Activated T-helper 1 cell treated with anti-CD3 and anti-CD28 coated beads, Interleukin-2, amount 50 U/mL, for 16 hours (primary cell): Measurements from ENCODE around the gene USP3.
A peak's percentile ranks its signal among the peaks of the same experiment; 100 is the strongest.
"Not testable (repeated sequence)": the region's sequence is repeated elsewhere in the genome, so short reads cannot be mapped to it uniquely, and the experiment has no call there.

ENCODE experiments used
- DNase-seq, 2 donors: peaks; one replicate each; pipeline ENCODE4 v3.0.0-alpha.2; 2020; ENCODE audit warnings: low read depth in 1 of 2, low spot score in 1 of 2

The USP3 gene

GRCh38 chr15:63476229-63476632 is 28.2 kb upstream of the USP3 start:
- no peak for DNase-seq

GRCh38 chr15:63478243-63478642 is 26.1 kb upstream of the USP3 start:
- no peak for DNase-seq

GRCh38 chr15:63480441-63480821 is 24.0 kb upstream of the USP3 start:
- DNase-seq = no peak

GRCh38 chr15:63481105-63481810 is 23.1 kb upstream of the USP3 start:
- no peak for DNase-seq

GRCh38 chr15:63482874-63483323 is 21.5 kb upstream of the USP3 start:
- DNase-seq = no peak

GRCh38 chr15:63483521-63484371 is 20.6 kb upstream of the USP3 start:
- DNase-seq = no peak

GRCh38 chr15:63484433-63485186 is 19.8 kb upstream of the USP3 start:
- DNase-seq = no peak

- DNase-seq = peak; percentile 80 to 88
Measured at GRCh38 chr15:63487076-63487757, 17.2 kb upstream of the USP3 start.

GRCh38 chr15:63487758-63488397 is 16.5 kb upstream of the USP3 start:
- not testable (repeated sequence) for DNase-seq

GRCh38 chr15:63488398-63488960 is 15.9 kb upstream of the USP3 start:
- DNase-seq = no peak

- DNase-seq = no peak
Measured at GRCh38 chr15:63489352-63489751, 15.0 kb upstream of the USP3 start.

- DNase-seq = no peak
Measured at GRCh38 chr15:63490345-63491034, 13.9 kb upstream of the USP3 start.

GRCh38 chr15:63491116-63491827 is 13.1 kb upstream of the USP3 start:
- DNase-seq = no peak

- DNase-seq = no peak
Measured at GRCh38 chr15:63491979-63492378, 12.4 kb upstream of the USP3 start.

- DNase-seq = no peak
Measured at GRCh38 chr15:63492541-63493077, 11.8 kb upstream of the USP3 start.

- no peak for DNase-seq
Measured at GRCh38 chr15:63493436-63493835, 11.0 kb upstream of the USP3 start.

GRCh38 chr15:63494408-63494807 is 10.0 kb upstream of the USP3 start:
- DNase-seq = no peak

- no peak for DNase-seq
Measured at GRCh38 chr15:63495343-63495742, 9.1 kb upstream of the USP3 start.
